ENCODE measurements around the gene CCDC102A. TPM values are rescaled to one million over a fixed set of nuclear protein-coding genes. Genes with fewer than 3 reads are reported as not detected.

The CCDC102A gene
- total RNA-seq, 4 donors from 2014 or later = 3.5 to 9.8 (median 7.8) TPM

DNA sequence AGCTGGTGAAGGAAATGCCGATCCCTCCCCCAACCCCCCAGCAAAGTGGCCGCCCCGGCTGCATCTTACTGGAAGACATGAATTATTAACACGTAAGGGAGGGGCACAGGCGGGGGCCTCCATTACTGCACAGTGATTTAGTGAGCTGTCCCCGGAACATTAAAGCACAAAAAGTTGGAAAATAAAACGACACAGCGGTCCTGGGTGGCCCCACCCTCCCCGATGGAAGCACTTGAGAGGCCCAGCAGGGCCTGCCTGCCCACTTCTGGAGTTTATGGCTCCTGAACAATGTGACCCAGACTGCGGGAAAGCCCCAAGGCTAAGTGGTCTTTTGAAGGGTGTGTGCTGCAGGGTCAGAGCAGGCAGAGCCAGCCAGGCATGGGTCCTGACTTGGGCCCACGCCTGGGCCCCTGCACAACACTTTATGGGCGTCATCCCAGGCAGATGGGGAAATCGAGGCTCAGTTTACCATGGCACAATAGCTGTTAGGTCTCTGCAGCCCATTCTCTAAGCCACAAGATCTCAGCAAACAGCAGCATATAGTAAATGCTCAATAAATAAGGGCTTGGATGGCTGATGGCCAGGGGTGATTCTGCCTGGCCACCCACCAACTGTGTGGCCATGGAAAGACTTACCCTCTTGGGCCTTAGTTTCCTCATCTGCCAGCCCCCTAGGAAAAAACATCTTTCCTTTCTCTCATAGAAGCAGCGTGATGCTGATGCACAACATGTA lies 22.8 kb downstream of the CCDC102A start:
- DNase-seq (ENCODE audit: low spot score) = no peak
- ATAC-seq (ENCODE audit: low FRiP score) = no peak
- TF ChIP-seq, protein P1, sequence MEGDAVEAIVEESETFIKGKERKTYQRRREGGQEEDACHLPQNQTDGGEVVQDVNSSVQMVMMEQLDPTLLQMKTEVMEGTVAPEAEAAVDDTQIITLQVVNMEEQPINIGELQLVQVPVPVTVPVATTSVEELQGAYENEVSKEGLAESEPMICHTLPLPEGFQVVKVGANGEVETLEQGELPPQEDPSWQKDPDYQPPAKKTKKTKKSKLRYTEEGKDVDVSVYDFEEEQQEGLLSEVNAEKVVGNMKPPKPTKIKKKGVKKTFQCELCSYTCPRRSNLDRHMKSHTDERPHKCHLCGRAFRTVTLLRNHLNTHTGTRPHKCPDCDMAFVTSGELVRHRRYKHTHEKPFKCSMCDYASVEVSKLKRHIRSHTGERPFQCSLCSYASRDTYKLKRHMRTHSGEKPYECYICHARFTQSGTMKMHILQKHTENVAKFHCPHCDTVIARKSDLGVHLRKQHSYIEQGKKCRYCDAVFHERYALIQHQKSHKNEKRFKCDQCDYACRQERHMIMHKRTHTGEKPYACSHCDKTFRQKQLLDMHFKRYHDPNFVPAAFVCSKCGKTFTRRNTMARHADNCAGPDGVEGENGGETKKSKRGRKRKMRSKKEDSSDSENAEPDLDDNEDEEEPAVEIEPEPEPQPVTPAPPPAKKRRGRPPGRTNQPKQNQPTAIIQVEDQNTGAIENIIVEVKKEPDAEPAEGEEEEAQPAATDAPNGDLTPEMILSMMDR (IDR thresholded peaks at IDR 0.05) = no peak

DNA sequence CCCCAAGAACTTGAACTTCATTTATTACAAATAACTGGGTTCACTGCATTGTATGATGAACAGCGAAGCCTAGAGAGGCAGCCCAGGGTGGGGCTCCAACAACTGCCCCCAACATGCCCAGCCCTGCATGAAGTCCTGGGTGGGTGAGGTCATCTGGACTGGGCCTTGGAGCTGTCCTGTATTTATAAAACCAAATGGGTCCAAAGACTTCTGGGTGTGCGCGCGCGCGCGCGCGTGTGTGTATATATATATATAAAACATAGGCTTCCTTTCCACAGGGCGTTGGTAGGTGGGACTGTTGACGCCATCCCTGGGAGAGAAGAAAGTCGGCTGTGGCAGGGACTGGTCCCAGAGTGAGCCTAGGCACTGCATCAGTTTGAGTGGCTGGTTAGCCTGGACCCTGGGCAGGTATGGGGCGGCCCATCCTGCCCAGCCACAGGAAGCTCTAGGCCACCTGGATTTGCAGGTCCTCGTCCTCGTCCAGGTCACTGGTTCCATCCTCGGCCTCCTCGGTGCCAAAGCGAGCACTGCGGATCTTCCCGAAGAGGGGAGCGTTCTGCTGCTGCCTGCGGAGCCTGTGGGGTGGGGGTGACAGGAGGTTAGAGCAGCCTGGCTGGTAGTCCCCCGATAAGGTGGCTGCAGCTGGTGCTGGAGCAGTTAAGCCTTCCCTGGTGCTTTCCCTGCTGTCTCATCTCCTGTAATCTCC lies 23.9 kb downstream of the CCDC102A start:
- ATAC-seq (ENCODE audit: low FRiP score) (no peak), DNase-seq (ENCODE audit: low spot score) (no peak)
- TF ChIP-seq, protein P1 (IDR thresholded peaks at IDR 0.05) = no peak

DNA sequence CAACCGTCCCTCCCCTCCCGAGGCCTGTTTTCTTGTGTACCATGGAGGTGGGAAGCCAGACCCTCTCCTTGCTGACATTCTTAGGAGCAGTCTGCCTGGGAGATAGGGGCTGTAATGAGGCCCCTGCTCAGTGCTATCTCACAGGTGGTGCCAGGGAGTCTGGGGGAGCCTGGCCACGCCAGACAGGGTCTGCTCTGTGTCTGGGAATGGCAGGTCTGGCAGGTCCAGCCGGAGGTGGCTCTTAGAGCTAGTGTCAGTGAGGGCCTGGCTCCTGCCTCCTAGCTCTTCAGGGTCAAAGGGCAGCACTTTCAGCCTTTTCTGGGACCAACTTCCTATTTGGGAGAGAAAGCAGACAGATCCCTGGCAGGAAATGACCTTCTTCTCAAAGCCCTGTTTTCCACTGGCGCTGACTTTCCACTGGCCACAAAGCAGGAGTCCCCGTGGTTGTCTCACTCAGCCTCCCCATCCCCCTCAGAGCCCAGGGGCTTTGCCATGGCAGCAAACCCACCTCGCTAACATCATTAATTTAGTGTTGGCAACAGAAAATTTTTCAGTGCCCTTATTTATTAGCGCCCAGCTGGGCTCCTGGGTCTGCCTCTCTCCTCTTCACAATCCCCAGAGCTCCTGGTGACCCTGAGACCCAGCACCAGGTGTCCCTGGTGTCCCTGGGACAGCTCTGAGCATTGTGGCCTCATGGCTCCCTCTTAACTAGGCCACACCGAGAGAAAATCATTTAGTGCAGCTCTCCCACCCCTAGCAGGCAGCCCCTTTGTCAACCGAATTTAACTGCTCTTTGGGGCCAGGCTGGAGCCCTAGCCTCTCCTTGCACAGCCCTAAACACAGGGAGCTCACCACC lies 26.1 kb downstream of the CCDC102A start:
- TF ChIP-seq, protein P1 (IDR thresholded peaks at IDR 0.05) = no peak
- DNase-seq (ENCODE audit: low spot score) (no peak), ATAC-seq (ENCODE audit: low FRiP score) (no peak)

DNA sequence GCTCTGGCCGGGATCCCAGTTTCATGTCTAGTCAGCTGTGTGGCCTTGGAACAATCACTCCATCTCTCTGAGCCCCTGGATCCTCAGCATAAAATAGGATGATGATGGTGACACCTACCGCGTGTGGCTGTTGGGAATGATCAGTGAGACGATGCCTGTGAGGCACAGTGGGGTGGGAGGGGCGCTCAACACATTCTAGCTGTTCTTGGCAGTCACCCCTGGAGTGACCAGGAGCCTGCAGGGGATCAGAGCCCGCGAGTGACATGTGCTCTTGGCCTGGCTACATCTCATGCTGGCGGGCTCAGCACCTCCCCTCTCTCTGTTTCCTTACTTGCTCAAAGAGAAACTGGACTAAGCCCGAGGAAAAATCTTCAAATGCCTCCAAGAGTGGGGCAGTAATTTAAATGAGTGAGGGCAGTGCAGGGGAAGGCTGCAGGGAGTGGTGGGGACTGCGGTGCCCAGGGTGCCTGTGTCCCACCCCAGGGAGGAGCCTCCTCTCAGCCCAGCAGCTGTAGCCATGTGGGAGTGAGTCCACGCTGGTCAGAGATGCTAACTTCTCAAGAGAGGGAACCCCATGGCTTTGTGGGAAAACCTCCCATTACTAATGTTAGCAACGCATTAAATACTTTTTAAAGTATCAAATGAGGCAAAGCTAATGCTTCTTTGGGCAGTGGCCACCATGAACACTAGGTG lies 27.0 kb downstream of the CCDC102A start:
- no peak for ATAC-seq (ENCODE audit: low FRiP score)
- no peak for DNase-seq (ENCODE audit: low spot score)

DNA sequence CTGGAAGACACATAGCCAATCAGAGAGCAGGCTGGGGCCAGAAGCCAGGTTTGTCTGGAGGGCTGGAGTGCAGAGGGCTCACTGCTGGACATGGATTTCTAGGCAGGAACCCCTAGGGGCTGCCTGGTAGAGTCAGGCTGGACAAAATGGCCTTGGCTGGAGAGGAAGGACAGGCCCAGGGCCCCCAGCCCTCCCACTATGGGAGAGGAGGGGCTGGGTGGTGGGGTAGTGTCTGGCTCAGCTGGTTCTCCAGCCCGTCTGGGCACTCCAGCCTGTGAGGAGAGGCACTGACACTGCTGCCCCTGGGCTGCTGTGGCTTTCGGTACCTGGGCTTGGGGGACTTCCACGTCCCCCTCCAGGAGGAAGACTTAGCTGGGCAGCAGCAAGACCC lies 28.3 kb downstream of the CCDC102A start:
- TF ChIP-seq, protein P1 (IDR thresholded peaks at IDR 0.05) = no peak
- DNase-seq (ENCODE audit: low spot score) = no peak
- no peak for ATAC-seq (ENCODE audit: low FRiP score)

More for the DNA sequence above, 27.0 kb downstream of the CCDC102A start:
- TF ChIP-seq, protein P1 (IDR thresholded peaks at IDR 0.05) = no peak

DNA sequence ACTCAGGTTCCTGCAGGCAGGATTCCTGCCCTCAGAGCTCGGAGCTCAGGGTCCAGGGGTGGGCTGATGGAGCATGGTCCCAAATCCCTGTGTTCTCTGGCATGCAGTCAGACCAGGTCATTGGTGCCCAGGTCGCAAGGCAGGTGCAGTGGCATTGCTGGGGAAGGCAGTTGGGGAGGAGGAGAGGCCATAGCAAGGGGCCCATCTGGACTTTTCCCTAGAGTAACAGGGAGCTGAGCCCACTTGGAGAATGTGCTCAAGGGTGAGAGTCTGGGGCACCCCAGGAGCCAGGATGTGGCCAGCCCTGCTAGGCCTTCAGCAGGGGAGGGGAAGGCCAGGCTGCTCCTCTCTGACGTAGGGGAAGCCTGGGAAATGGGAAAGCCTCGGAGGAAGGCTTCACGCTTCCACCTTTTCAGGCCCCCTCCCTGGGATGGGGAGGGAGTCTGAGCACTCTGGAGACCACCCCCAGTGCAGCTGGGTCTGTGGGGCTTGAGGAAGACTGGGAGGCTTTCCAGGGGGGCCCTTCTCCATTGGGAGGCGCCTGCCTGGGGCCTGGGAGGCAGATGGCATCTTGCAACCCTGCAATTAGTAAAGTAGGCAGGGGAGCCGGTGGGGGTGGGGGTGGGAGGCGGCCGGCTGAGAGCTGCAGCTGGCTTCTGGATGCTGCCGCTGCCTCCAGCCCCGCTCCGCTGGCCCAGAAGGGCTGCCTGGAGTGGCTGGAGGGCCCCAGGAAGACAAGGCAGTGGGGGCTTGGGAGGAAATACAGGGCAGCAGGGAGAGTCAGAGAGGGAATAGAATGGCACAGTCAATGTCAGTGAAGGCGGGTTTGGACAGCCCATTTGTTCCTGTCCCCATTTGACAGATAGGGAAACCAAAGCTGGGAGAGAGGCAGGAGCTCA lies 29.0 kb downstream of the CCDC102A start:
- DNase-seq (ENCODE audit: low spot score) (no peak), ATAC-seq (ENCODE audit: low FRiP score) (no peak)
- TF ChIP-seq, protein P1 (IDR thresholded peaks at IDR 0.05) = no peak

Data from omental fat pad (tissue), 4 donors.